GM13977 (cell line): ENCODE measurements around the gene ROR1.

ENCODE experiments used
- DNase-seq: peaks from one replicate; pipeline ENCODE4 v3.0.0; 2012; ENCODE audit warnings: low spot score
- CTCF ChIP-seq: IDR thresholded peaks from 2 replicates; pipeline ENCODE4 v1.5.1; 2012; ENCODE audit warnings: mild to moderate bottlenecking, control low read depth; ENCODE audit not compliant: insufficient read depth; ENCODE audit errors: extremely low read depth, missing control alignments
- in situ Hi-C: fragments of 300-500 bp; cut with MboI; formaldehyde crosslinking; loops from one replicate; pipeline ENCODE4 v1.12.0; 2022; ENCODE audit warnings: low sequenced_read_pairs, low pct_unique_long_range_greater_than_20kb, mixed read lengths, inconsistent platforms; ENCODE audit not compliant: unreplicated experiment

The ROR1 gene

GRCh38 chr1:64150266-64150665 lies 376.4 kb downstream of the ROR1 start:
- in situ Hi-C loops: no loop called here
- no peak for TF ChIP-seq CTCF
- DNase-seq: no peak

DNA sequence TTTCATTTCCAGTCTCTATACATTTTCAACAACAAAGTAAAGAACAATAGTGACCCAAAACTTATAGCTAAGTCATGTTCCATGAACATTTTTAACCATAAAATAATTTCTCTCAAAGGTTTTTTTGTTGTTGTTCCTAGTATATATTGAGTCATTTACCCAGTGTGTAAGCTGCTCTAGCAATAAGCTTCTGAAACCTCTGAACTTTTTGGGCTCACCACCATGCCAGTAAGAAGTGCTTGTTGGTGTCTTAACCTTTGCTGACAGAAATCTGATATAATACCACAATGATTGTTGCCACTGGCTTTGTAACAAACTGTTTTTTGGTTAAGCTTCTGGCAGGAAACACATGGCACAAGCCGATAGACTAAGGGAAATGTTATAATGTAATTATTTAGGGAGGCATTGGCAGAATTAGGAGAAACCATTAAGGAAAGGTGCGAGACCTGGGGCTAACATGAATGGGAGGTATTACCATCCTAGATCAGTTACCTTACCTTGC lies 377.0 kb downstream of the ROR1 start:
- in situ Hi-C loops: no loop called here
- no peak for DNase-seq
- no peak for TF ChIP-seq CTCF

GRCh38 chr1:64155278-64155677 lies 381.5 kb downstream of the ROR1 start:
- TF ChIP-seq CTCF: no peak
- DNase-seq: no peak
- in situ Hi-C loops: no loop called here

DNA sequence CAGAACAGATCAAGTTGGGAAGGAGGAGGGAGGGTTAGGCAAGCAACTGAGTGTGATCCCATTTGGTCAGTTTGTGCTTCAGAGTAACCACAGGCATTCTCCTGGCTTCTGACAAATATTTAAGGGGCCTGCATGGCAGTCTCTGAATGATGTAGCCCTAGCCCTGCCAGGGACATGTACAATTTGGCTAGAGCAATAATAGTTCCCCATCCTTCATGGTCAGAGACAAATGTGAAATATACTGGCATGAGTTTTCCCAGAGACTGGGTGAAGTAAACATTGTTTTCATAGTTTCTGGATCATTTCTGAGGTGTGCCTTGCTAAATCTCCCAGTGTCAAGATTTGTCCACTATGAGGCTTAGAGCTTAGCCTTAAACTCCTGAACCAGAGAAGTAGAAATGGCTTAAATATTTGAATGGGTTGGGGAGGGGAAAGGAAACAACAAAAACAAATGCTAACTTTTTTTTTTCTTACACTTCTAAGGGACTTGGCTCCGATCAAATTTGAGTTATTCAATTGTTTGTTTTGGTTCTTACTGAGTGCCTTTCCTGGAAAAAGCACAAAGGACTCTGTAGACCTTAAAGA lies 387.6 kb downstream of the ROR1 start:
- DNase-seq: no peak
- in situ Hi-C loops: no loop called here
- no peak for TF ChIP-seq CTCF

- in situ Hi-C loops: no loop called here
- no peak for DNase-seq
- TF ChIP-seq CTCF: no peak
These were observed 388.3 kb downstream of the ROR1 start for GRCh38 chr1:64162151-64162550.

DNA sequence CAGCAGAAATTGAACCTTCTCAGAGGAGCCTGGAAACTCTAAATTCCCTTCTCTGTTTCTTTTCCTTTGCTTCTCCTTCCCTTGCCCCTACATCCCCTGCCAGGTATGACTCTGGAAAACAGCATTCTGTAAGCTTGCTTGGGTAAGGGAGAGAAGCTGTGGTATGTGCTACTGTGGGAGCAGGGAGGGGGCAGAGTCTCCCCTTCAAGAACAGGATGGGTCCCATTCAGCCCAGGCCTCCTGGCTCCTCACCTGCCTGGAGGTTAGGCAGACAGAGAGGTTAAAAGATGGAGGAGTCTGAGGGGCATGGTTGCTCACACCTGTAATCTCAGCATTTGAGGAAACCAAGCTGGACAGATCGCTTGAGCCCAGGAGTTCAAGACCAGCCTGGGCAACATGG lies 389.0 kb downstream of the ROR1 start:
- TF ChIP-seq CTCF: no peak
- no peak for DNase-seq
- in situ Hi-C loops: no loop called here

- in situ Hi-C loops: no loop called here
- no peak for TF ChIP-seq CTCF
- DNase-seq: no peak
These were observed 389.6 kb downstream of the ROR1 start for GRCh38 chr1:64163431-64163830.
